ENCODE data around the gene PKNOX2.

DNA sequence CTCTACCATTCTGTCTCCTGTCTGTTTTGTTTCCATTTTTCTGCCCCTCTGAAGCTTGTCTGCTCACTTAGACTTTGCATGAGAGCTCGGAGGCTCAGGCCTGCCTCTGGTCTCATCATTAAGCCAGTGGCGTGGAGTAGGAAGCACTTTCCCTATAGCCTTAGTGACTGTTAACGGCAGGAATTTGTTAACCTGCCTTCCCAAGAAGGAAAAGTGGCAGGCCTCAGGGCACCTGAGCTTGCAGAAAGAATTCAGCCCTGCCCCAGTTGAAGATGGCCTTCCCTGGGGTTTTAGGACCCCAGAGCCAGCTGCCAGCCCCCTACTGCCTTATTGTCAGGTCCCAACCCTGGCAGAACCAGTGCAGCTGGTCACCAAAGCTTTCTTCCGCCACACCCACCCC, 93.2 kb downstream of the PKNOX2 start:
- TF ChIP-seq ZSCAN29 (IDR thresholded peaks at IDR 0.05), result no peak
- no peak for TF ChIP-seq MXI1 (IDR thresholded peaks at IDR 0.05; ENCODE audit: low read depth, low read length)
- TF ChIP-seq SRF (IDR thresholded peaks at IDR 0.05; ENCODE audit: low read depth in 2 of 2, low read length in 2 of 2), result no peak
- TF ChIP-seq FOS (IDR thresholded peaks at IDR 0.05; ENCODE audit: borderline replicate concordance, extremely low read depth, insufficient read length), result no peak
- no peak for TF ChIP-seq RELA (IDR thresholded peaks at IDR 0.05; ENCODE audit: borderline replicate concordance, partially characterized antibody)
- TF ChIP-seq POLR2A (IDR thresholded peaks at IDR 0.05; ENCODE audit: low read depth, low read length), result no peak
- no peak for TF ChIP-seq CTCF (IDR thresholded peaks at IDR 0.05 in 2 of 3, conservative IDR thresholded peaks at IDR 0.05 in 1 of 3; ENCODE audit: control insufficient read depth in 2 of 3, extremely low read depth in 1 of 3, insufficient read depth in 1 of 3, low read depth in 3 of 3, low read length in 3 of 3)
- no peak for TF ChIP-seq DPF2 (IDR thresholded peaks at IDR 0.05)
- no peak for TF ChIP-seq CHD2 (IDR thresholded peaks at IDR 0.05; ENCODE audit: borderline replicate concordance, low read depth, low read length)
- no peak for TF ChIP-seq TCF7 (IDR thresholded peaks at IDR 0.05; ENCODE audit: borderline replicate concordance)
- TF ChIP-seq EP300 (IDR thresholded peaks at IDR 0.05; ENCODE audit: borderline replicate concordance in 1 of 2, control insufficient read depth in 1 of 2, low read depth in 2 of 2, low read length in 2 of 2), result no peak
- TF ChIP-seq CREB1 (IDR thresholded peaks at IDR 0.05; ENCODE audit: low read depth), result no peak
- TF ChIP-seq ETV6 (conservative IDR thresholded peaks at IDR 0.05 in 1 of 2, IDR thresholded peaks at IDR 0.05 in 1 of 2; ENCODE audit: borderline replicate concordance in 1 of 2, low read depth in 1 of 2), result no peak

All from GM12878 (cell line).